A549 (cell line): ENCODE results near the gene PHIP.

Experiments used
- EP300 ChIP-seq, 2 experiments: fragments of >200 bp; sonication (Bioruptor Twin); formaldehyde crosslinking; IDR thresholded peaks; 2 replicates in 1 of 2; 3 replicates in 1 of 2; pipeline ENCODE4 v1.6.1; 2016 to 2017
- HEYL ChIP-seq: fragments of 250-450 bp; sonication (Bioruptor Pico); IDR thresholded peaks from 2 replicates; pipeline ENCODE4 v1.8.0; 2021; ENCODE audit warnings: mild to moderate bottlenecking, moderate library complexity
- POLR2A ChIP-seq: IDR thresholded peaks from 2 replicates; pipeline ENCODE4 v1.6.1; 2012; ENCODE audit warnings: mild to moderate bottlenecking, low read length
- RNF2 ChIP-seq: fragments of 200-600 bp; sonication (generic); IDR thresholded peaks from 2 replicates; pipeline ENCODE4 v1.6.1; 2016; ENCODE audit warnings: low read depth, mild to moderate bottlenecking, antibody characterized with exemption, moderate library complexity, borderline replicate concordance
- SREBF2 ChIP-seq: fragments of 450-650 bp; IDR thresholded peaks from 2 replicates; pipeline ENCODE4 v1.6.1; 2014; ENCODE audit warnings: mild to moderate bottlenecking, moderate library complexity
- TF ChIP-seq, protein P1 (sequence below): IDR thresholded peaks from 2 replicates; pipeline ENCODE4 v1.6.1; 2012
- TF ChIP-seq, protein P2 (sequence below): fragments of >200 bp; sonication (Bioruptor Twin); formaldehyde crosslinking; IDR thresholded peaks from 3 replicates; pipeline ENCODE4 v1.5.1; 2016
- TF ChIP-seq, protein P3 (sequence below): fragments of 200-600 bp; sonication (generic); IDR thresholded peaks from 2 replicates; pipeline ENCODE4 v1.6.1; 2016; ENCODE audit warnings: antibody characterized with exemption, mild to moderate bottlenecking, moderate library complexity

DNA sequence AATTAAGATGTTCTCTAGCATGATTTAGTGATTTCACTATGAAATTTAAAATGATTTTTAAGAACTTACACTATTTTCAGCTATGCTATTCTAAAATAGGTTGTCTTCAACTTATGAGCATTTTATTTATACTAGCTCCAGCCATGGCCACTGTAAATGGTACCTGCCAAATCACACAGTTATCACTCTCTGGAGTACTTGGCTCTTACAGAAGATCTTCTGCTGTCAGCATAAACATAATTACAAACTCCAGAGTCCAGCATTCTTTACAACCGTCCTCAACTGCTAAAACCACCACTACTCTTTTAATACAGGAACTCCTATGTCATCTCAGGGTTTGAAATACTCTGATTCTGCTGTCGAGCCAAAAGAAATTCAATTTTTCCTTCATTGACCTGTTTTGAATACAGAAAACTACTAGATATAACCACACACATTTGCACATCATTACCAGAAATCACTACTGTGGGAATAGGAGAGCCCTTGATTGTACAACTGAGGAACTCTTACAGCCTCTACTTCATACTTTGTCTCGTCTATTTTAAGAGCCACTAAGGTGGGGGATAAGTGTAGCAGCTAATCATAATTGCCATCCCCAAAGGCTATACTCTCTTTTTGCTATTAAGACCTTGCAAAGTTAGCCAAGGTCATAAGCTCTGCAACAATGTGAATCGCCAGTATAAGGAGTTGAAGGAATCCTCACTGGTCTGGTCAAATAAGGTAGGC, 93.7 kb downstream of the PHIP start:
- TF ChIP-seq, protein P1, sequence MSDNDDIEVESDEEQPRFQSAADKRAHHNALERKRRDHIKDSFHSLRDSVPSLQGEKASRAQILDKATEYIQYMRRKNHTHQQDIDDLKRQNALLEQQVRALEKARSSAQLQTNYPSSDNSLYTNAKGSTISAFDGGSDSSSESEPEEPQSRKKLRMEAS: no peak
- TF ChIP-seq, protein P2, sequence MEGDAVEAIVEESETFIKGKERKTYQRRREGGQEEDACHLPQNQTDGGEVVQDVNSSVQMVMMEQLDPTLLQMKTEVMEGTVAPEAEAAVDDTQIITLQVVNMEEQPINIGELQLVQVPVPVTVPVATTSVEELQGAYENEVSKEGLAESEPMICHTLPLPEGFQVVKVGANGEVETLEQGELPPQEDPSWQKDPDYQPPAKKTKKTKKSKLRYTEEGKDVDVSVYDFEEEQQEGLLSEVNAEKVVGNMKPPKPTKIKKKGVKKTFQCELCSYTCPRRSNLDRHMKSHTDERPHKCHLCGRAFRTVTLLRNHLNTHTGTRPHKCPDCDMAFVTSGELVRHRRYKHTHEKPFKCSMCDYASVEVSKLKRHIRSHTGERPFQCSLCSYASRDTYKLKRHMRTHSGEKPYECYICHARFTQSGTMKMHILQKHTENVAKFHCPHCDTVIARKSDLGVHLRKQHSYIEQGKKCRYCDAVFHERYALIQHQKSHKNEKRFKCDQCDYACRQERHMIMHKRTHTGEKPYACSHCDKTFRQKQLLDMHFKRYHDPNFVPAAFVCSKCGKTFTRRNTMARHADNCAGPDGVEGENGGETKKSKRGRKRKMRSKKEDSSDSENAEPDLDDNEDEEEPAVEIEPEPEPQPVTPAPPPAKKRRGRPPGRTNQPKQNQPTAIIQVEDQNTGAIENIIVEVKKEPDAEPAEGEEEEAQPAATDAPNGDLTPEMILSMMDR: no peak
- TF ChIP-seq POLR2A (no peak), EP300 (IDR thresholded peaks at IDR 0.05) (no peak), RNF2 (no peak), SREBF2 (no peak), HEYL (no peak)
- TF ChIP-seq, protein P3, sequence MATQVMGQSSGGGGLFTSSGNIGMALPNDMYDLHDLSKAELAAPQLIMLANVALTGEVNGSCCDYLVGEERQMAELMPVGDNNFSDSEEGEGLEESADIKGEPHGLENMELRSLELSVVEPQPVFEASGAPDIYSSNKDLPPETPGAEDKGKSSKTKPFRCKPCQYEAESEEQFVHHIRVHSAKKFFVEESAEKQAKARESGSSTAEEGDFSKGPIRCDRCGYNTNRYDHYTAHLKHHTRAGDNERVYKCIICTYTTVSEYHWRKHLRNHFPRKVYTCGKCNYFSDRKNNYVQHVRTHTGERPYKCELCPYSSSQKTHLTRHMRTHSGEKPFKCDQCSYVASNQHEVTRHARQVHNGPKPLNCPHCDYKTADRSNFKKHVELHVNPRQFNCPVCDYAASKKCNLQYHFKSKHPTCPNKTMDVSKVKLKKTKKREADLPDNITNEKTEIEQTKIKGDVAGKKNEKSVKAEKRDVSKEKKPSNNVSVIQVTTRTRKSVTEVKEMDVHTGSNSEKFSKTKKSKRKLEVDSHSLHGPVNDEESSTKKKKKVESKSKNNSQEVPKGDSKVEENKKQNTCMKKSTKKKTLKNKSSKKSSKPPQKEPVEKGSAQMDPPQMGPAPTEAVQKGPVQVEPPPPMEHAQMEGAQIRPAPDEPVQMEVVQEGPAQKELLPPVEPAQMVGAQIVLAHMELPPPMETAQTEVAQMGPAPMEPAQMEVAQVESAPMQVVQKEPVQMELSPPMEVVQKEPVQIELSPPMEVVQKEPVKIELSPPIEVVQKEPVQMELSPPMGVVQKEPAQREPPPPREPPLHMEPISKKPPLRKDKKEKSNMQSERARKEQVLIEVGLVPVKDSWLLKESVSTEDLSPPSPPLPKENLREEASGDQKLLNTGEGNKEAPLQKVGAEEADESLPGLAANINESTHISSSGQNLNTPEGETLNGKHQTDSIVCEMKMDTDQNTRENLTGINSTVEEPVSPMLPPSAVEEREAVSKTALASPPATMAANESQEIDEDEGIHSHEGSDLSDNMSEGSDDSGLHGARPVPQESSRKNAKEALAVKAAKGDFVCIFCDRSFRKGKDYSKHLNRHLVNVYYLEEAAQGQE: no peak
